Endometrial microvascular endothelial cells (primary cell): Measurements from ENCODE around the gene GHR. TPM values are rescaled to one million over a fixed set of nuclear protein-coding genes. Genes with fewer than 3 reads are reported as not detected.

ENCODE experiments used
- in situ Hi-C: cut with HindIII; loops from 2 replicates; pipeline ENCODE4 v1.10.0; 2017; ENCODE audit warnings: low sequenced_read_pairs, low pct_unique_long_range_greater_than_20kb; ENCODE audit errors: inconsistent ontology term
- total RNA-seq: library from RNA; depleted of rRNA; stranded (reverse); fragments of >200 nt; gene quantifications from one replicate; pipeline ENCODE4 v1.2.3, GENCODE V29; 2015; ENCODE audit errors: inconsistent ontology term

Gene GHR
- total RNA-seq, 1 donor from 2014 or later: 2.2 TPM

DNA sequence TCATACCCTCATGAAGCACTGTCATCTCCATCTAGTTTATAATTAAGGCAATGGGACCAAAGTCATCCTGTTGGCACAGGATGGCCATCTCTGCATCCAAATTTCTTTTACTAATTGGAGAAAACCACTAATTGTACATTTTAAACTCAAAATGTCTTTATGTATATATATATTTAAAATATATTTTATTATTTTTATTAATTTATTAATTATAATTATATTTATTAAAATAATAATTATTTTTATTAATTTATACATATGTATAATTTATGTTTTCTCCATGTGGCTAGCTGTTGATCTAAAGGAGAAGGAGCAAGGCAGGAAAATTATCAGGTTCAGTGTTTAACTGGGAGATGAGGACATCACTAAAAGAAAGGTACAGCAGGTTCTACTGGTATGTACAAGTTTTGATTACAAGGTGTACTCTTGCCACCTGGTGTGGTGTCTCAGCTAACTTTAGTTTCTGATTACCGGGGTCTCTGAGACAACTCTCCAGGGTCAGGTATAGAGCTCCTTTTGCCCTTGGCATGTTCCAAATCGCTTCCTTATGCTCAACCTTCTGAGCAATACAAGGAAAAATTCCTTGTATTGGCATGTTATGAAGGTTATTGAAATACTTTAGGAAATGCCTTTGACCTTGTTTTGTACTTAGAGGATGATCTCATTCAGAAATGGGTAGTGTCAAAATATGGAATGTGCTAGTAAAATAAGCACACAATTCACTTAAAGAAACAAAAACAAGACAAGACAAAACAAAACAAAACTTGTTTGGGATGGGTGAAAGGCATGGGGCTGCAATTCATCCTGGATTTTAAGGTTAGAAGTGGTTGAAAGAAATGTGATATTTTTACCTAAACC is 79.6 kb downstream of the GHR start:
- in situ Hi-C loops: no loop called here

DNA sequence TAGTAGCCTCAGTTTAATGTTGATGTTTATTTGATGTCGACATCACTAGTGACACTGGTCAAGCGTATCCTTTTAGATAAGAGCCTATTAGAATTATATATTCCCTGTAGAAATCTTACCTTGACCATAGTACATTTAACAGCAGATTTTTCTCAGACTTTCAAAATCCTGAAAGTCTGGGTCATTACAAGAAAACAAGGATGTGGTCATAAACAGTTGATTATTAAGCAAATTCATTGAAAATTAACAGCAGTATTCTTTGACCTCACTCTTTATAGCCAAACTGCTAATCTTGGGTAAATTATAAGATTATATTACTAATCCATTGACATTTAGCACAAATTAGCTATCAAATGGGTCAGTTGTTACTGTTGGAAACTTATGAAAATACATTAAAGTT is 83.4 kb downstream of the GHR start:
- in situ Hi-C loops: no loop called here

DNA sequence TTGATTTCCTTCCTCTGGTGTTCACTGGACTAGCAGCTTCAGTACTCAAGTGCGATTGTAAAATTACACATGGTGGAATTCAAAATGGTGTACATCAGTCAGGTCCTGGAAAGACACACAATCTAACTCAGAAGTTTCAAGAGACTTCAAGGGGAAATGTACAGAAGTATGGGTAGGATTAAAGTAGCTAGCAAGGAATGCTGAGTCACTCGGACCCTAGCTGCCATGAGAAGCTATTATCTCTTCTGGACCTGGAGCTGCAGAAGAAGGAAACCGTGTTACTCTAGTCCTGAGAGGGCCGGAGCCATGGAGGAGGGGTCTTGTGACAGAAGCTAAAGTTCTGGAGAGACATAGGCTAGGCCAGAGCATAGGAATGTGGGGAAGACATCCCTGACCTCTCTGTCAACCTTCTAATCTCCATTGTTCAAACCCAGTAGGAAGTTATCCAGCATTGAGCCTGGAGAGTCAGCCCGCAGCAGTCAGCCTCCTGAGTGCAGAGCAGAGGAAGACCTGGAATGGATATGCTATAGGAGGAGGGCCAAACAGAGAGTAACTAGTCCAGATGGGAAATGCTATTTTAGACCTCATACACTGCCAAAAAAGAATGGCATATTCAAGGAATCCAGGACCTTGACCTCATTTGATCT is 84.3 kb downstream of the GHR start:
- in situ Hi-C loops: no loop called here

DNA sequence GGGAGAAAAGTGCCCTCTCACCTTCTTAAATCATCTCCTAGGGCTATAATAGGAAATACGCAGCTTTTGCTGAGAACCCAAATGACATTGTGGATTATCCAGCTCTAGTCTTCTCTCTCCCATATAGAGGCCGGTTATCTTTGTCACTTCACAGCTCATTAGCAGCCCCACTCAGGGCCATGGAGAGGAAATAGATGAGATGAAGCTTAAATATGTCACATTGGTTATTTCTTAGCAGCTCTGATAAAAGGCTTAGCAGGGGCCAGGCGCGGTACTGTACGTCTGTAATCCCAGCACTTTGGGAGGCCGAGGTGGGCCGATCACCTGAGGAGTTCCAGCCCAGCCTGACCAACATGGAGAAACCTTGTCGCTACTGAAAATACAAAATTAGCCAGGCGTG is 90.0 kb downstream of the GHR start:
- in situ Hi-C loops: no loop called here

DNA sequence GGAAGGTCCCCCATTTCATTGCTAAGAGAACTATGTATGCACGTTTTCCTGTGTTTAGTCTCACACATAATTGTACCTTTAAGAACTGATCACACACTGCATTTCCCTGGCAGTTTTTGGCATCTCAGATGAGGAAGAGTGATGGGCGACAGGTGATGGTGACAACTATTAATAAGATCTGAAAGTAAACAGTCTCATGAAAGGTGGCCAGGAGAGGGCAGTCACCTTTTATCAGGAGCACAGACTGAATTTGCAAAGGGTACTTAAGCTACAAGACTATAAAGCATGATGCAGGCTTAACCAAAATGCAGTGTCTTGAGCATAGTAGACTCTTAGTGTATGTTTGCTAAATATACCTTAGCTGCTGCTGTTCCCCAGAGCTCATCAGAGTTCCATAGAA is 91.5 kb downstream of the GHR start:
- in situ Hi-C loops: no loop called here

DNA sequence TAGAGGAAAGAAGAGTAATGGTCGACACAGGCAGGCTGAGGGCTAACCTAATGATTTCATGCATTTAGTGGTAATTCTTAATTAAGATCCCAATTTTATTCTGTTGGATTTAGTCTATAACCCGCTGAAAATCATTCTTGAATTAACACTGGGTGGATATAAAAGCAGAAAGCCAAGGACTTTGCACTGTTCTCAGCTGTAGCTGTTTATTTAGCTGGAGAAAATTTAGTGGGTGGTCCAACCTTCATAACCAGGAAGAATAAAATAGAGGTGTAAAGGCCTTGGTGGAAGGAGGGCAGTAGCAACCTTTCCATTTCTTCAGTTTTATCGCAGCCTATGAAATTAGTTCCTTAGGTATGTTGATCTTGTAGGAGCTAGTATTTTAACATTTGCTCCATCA is 92.3 kb downstream of the GHR start:
- in situ Hi-C loops: no loop called here

DNA sequence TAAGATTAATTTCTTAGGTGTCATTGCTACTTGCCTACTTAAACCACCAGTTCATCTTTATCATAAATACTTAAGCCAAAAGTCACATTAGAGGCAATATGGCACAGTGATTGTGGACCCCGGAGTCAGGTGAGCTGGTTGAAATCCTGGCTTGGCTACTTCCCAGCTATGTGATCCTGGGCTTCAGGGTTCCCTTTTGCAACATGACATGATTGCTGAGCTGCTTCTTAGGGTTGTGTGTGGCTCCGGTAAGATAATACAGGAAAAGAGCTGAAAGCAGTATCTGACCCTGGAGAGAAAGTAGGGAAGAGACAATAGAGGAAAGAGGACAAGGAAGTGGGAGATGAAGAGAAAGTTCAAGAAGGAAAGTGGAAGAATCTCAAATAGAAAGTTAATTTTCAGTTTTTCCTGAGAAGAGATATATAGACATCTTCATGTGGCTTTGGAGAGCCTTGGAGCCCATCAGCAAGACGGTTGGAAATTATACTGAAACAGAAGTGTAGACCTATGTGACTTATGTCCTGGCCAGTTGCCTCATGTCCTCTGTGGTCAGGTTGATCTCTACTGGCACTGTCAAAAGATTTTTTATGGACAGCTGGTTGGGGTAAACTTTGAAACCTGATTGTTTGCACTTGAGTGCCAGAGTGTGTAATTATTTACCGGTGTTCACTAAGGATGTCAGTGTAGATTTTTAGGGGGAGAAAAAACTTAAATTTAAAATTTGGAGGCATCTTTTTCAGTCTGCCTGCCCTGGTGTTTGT is 93.2 kb downstream of the GHR start:
- in situ Hi-C loops: no loop called here

DNA sequence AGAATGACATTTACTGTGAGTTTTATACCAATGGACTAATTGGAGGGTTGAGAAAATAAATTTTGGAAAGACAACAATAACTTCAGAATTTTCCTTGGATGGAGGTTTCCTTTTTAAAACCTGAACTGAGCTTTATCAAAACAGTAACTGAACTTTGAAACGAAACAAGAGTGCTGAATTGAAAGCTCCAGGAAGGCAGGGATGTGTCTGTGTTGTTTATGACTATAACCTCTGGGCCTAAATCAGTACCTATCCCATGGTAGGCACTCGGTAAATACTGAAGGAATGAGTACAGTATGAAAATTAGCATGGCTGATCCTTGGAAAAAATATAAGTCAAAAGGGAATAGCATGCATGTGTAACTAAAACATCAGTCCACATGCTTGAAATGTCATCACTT is 93.9 kb downstream of the GHR start:
- in situ Hi-C loops: no loop called here

DNA sequence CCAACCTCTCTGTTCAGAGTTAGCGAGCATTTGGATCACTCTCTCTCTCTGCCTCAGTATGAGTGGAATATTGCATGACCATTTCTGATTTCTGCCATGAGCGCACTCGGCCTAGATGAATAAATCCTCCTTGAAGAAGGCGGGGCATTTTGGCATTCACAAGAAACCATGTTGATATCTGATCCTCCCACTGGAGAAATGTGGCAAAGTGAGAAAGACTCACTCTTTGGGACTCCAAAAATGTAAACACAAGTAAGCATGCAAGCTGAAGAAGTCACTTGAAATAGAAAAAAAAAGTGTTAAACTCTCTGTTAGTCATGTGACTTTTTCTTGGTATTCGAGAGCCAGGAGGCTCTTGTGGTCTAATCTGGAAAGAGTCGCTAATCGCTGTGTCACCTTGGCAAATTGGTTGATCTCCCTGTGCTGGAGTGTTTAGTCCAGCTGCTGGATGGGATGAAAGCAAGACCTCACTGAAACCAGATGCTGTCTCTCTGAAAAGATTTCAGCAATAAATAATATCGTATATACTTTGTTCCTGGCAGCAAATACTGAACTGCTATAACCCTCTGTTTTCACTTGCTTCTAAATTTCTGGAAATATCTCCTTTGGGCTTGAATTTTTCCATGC is 95.5 kb downstream of the GHR start:
- in situ Hi-C loops: no loop called here

DNA sequence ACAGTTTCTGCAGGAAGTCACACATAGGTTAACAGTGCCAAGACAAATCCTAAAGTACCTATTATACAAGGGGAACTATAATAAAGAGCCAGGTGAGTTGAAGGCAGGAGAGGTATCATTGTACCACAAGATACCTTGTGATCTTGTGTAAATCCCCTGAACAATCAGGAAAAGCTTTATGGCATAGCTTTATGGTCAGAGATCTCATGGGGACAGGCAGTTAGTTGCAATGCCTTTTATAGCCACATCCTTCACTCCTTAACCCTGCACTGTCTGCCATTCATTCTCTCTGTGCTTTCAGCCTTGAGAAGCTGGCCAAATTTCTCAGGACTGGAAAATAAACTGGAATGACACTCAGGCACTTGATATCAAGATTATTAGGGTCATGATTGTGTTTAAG is 97.0 kb downstream of the GHR start:
- in situ Hi-C loops: no loop called here

DNA sequence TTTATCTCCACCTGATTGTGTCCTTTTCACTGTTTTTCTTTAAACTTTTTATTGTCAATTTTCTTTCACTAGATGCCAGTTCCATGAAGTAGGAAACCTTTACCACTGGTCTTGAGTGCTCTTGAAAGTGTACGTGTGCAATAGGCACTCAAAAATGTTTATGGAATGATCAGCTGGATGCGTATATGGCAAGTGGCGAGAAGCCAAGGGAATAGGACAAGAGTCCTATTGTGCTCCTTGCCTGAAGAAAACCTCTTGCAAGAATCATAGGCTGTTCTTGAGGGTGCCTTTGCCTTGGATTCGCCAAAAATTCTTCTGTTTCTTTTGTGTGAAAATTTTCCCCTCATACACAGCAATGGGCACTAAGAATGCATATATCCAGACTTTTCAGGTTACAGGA is 97.7 kb downstream of the GHR start:
- in situ Hi-C loops: no loop called here

DNA sequence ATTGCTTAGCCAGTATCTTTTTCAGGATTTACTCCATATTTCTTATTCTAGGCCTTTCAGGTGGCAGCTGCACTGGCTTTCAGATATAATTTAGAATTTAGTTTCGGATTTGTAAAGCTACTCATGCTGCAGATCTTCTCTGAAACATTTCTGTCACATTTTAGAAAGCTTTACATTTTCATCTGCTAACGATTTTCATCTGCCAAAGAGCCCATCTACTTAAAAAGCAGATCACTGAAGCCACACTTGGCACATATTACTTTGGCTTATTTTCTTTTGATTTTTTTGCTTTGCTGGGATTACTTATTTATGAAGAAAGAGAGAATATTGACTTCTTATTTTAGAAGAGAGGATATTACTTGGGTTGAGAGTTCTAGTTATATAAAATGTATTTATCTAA is 98.2 kb downstream of the GHR start:
- in situ Hi-C loops: no loop called here

DNA sequence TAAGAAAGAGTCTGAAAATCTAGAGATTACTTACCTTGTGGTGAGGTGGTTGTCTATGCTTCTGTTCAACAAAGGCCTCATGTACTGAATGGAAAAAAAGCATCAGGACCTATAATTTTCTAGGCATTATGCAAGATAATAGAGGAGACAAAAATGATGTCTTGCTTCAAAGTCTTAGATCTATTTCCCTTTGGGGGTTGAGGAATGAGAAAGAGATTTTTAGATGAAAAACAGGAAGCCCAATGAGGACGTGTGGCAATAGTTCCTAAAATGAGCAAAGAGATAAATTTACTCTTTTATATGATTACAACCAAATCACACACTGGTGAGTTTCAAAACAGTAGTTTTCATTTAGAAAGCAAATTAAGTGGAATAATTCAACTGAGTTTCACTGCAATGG is 99.5 kb downstream of the GHR start:
- in situ Hi-C loops: no loop called here

DNA sequence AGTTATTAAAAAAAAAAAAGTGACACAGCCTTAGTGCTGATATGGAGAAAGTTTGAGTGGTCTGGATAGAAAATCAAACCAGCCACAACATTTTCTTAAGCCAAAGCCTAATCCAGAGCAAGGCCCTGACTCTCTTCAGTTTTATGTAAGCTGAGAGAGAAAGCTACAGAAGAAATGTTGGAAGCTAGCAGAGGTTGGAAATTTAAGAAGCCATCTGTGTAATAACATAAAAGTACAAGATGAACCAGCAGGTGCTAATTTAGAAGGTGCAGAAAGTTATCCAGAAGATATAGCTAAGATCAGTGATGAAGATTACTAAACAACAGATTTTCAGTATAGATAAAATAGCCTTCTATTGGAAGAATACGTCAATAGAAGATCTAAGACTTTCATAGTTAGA is 102.9 kb downstream of the GHR start:
- in situ Hi-C loops: no loop called here

DNA sequence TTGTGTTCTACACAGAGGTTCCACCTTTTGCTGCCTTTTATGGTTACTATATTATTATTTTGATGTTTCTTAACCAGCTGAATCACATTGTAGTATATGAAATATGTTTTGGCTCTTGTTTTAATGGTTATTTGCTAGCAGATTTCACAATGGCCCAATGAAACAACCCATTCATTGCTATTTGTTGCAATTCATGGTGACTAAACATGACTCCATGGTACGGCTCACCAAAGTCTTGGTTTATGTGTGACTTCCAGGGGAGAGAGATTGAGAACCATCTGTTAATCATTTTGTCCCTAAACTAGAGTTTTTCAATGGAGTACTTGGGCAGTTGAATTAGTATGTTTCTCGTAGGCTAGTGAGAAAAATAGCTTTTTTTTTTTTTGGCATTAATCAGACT is 108.4 kb downstream of the GHR start:
- in situ Hi-C loops: no loop called here

DNA sequence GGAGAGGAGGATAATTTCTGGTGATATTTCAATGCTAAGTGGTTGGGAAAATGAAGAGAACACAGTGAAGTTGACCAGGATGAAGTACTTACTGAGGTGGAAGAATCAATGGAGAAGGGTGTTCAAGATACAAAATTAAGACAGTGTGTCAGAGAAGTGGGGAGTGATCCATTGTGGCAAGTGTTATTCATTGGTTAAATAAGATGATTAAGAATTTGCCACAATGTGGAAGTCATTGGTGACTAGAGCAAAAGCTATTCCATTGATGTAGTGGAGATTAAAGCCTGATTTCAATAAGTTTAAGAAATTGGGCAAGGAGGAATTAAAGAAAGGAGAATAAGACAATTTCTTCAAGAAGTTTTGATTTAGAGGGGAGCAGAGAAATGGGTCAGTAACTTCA is 118.9 kb downstream of the GHR start:
- in situ Hi-C loops: no loop called here

DNA sequence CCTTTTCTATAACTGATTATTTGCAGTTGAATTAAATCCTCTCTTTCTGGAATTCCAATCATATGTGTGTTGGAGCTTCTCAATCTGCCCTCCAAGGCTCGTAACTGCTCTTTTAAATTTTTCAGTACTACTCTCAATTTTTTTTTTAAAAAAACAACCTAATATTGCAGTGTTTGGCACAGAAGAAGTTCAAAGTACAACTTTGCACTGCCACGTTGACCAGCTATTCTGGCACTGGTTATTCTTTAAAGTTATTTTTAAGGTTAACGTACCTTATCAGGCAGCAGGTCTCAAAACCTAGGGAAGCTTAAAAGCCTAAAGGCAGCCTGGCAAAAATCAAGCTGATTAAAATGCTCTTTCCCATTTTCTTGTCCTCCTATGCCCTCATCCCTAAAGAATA is 120.5 kb downstream of the GHR start:
- in situ Hi-C loops: no loop called here

DNA sequence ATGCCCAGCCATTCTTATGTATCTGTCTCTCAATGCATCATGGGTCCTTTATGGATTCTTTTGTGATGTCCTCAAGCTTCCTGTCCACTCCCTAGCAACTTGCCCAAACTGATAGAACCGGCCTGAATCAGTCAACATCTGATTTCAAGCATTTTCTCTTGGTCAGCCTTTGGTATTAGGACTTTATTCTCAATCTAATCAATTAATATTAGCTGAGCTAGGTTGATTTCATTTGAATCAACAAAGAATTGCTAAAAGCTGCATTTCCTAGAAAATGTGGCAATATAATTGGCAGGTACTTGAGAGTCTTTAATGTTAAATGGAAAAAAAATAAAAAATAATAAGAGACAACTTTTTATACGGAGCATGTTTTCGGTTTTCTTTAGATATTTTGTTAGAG is 121.8 kb downstream of the GHR start:
- in situ Hi-C loops: no loop called here

DNA sequence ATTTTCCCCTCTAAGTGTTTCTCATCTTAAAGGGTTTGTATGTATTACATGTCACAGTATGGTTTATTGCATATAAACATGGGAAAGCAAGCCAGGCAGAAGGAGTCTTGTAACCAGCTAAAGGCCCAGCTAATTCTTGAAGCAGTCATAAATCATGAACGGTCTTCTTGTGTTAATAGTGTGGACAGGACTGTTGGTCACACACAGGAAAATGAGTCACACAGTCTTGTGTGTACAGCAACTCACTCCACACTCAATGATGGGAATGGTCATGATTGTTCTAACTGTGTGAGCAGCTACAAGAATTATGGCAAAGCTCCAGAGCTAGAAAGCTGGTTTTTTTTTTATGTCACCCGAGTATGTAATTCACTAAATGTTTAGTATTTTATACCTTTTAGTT is 123.9 kb downstream of the GHR start:
- in situ Hi-C loops: no loop called here

DNA sequence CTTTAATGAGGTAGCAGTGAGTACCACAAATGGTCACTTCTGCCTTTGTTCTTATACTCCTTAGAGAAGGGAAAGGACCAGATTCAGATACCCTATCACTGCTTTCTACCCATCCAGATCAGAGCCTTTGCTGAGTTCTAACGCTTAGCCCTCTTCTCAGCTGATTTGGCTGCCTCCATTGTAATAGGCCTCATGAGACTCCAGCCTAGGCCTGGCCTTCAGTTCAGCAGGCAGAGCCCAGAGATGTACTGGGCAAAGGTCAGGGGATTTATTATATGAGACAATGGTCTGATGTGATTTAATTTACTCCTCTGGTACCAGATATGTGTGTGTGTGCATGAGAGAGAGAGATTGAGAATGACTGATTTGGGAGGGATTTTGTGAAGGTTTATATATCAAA is 124.7 kb downstream of the GHR start:
- in situ Hi-C loops: no loop called here
